K562 (cell line): ENCODE data around the gene SPRED2. TPM values are rescaled to one million over a fixed set of nuclear protein-coding genes. Genes with fewer than 3 reads are reported as not detected.

Experiments used
- BCL6 ChIP-seq: fragments of 250-450 bp; sonication (Bioruptor Pico); IDR thresholded peaks from 2 replicates; pipeline ENCODE4 v1.4.0; 2020
- BCOR ChIP-seq: fragments of 450-650 bp; IDR thresholded peaks from 2 replicates; pipeline ENCODE4 v1.6.1; 2016
- C11orf30 ChIP-seq: fragments of 450-650 bp; IDR thresholded peaks from 2 replicates; pipeline ENCODE4 v1.6.1; 2016; ENCODE audit warnings: low read depth, mild to moderate bottlenecking
- E2F8 ChIP-seq: fragments of 450-650 bp; IDR thresholded peaks from 2 replicates; pipeline ENCODE4 v1.7.1; 2018; ENCODE audit warnings: mild to moderate bottlenecking, low read depth; ENCODE audit not compliant: partially characterized antibody
- ETV1 ChIP-seq: fragments of 450-650 bp; conservative IDR thresholded peaks from 2 replicates; pipeline ENCODE4 v1.6.1; 2016; ENCODE audit warnings: missing genetic modification characterization, control low read depth, low read depth, missing compliant biosample characterization
- ETV5 ChIP-seq: sonication (generic); formaldehyde crosslinking; IDR thresholded peaks from 2 replicates; pipeline ENCODE4 v1.4.0; 2020; ENCODE audit warnings: low read depth, mild to moderate bottlenecking, missing genetic modification reagents
- FOXJ2 ChIP-seq: fragments of 200-800 bp; sonication (Bioruptor generic); IDR thresholded peaks from 2 replicates; pipeline ENCODE4 v1.6.1; 2016; ENCODE audit warnings: missing genetic modification characterization, missing compliant biosample characterization
- GABPB2 ChIP-seq: fragments of 250-450 bp; sonication (Bioruptor Pico); conservative IDR thresholded peaks from 2 replicates; pipeline ENCODE4 v1.5.1; 2021; ENCODE audit warnings: mild to moderate bottlenecking
- HEY1 ChIP-seq: fragments of 250-450 bp; sonication (Bioruptor Pico); IDR thresholded peaks from 2 replicates; pipeline ENCODE4 v1.5.0; 2020; ENCODE audit warnings: mild to moderate bottlenecking, moderate library complexity, borderline replicate concordance
- IRF2 ChIP-seq: sonication (generic); formaldehyde crosslinking; IDR thresholded peaks from 2 replicates; pipeline ENCODE4 v1.8.1; 2022; ENCODE audit warnings: mild to moderate bottlenecking, missing genetic modification reagents
- KDM1A ChIP-seq, 2 experiments: fragments of 450-650 bp; IDR thresholded peaks; 2 replicates each; pipeline ENCODE4 v1.6.1; 2016; ENCODE audit warnings: mild to moderate bottlenecking in 2 of 2
- KLF10 ChIP-seq: fragments of 250-450 bp; sonication (Bioruptor Pico); IDR thresholded peaks from 2 replicates; pipeline ENCODE4 v1.6.1; 2021; ENCODE audit warnings: matching md5 sums
- MAZ ChIP-seq, 2 experiments: fragments of 450-650 bp in 1 of 2; sonication (generic) in 1 of 2; formaldehyde crosslinking; IDR thresholded peaks in 1 of 2; conservative IDR thresholded peaks in 1 of 2; 2 replicates each; pipeline versions ENCODE4 v1.4.0 to v1.5.0; 2020; ENCODE audit warnings: mild to moderate bottlenecking in 1 of 2, missing genetic modification reagents in 1 of 2
- MCM5 ChIP-seq: fragments of 450-650 bp; IDR thresholded peaks from 2 replicates; pipeline ENCODE4 v1.6.1; 2016; ENCODE audit warnings: low read depth
- PRPF4 ChIP-seq: fragments of 200-400 bp; formaldehyde crosslinking; IDR thresholded peaks from one replicate; pipeline ENCODE4 v1.6.1; 2017; ENCODE audit warnings: low read length, low read depth, mild to moderate bottlenecking; ENCODE audit not compliant: insufficient read depth, poor library complexity, severe bottlenecking
- PTRF ChIP-seq: fragments of 450-650 bp; IDR thresholded peaks from 2 replicates; pipeline ENCODE4 v1.6.1; 2016; ENCODE audit warnings: mild to moderate bottlenecking, missing genetic modification characterization, missing compliant biosample characterization
- RBBP5 ChIP-seq: fragments of 200-600 bp; sonication (generic); IDR thresholded peaks from 2 replicates; pipeline ENCODE4 v1.6.1; 2012; ENCODE audit warnings: borderline replicate concordance, mild to moderate bottlenecking, low read length, control low read depth, inconsistent platforms; ENCODE audit not compliant: insufficient read depth, poor library complexity, severe bottlenecking
- SAFB2 ChIP-seq: fragments of 200-400 bp; formaldehyde crosslinking; IDR thresholded peaks from 2 replicates; pipeline ENCODE4 v1.6.1; 2018; ENCODE audit warnings: borderline replicate concordance, low read length, low read depth, moderate library complexity; ENCODE audit not compliant: severe bottlenecking
- SMAD2 ChIP-seq: fragments of 150-350 bp; IDR thresholded peaks from 2 replicates; pipeline ENCODE4 v1.6.1; 2014; ENCODE audit warnings: low read depth, mild to moderate bottlenecking, low read length
- SMARCC2 ChIP-seq: fragments of 450-650 bp; IDR thresholded peaks from 2 replicates; pipeline ENCODE4 v1.6.1; 2017; ENCODE audit warnings: antibody characterized with exemption, moderate library complexity, mild to moderate bottlenecking, low read depth
- SRSF3 ChIP-seq: fragments of 200-400 bp; formaldehyde crosslinking; IDR thresholded peaks from 2 replicates; pipeline ENCODE4 v1.6.1; 2016; ENCODE audit warnings: mild to moderate bottlenecking, low read length, moderate library complexity; ENCODE audit not compliant: insufficient read depth
- STAT5A ChIP-seq: IDR thresholded peaks from 2 replicates; pipeline ENCODE4 v1.6.1; 2012; ENCODE audit warnings: low read length, inconsistent platforms, borderline replicate concordance
- TCF7 ChIP-seq: sonication (generic); IDR thresholded peaks from 2 replicates; pipeline ENCODE4 v1.6.1; 2016; ENCODE audit warnings: antibody characterized with exemption, borderline replicate concordance
- ZC3H4 ChIP-seq: sonication (generic); formaldehyde crosslinking; IDR thresholded peaks from 2 replicates; pipeline ENCODE4 v1.9.0; 2021; ENCODE audit warnings: missing genetic modification reagents, borderline replicate concordance
- ZNF311 ChIP-seq: fragments of 250-450 bp; sonication (Bioruptor Pico); IDR thresholded peaks from 2 replicates; pipeline ENCODE4 v1.4.0; 2020; ENCODE audit warnings: mild to moderate bottlenecking, moderate library complexity
- ZNF717 ChIP-seq: fragments of 250-450 bp; sonication (Bioruptor Pico); IDR thresholded peaks from 2 replicates; pipeline ENCODE4 v1.5.0; 2021
- polyA plus RNA-seq, 8 experiments: library from polyadenylated mRNA; depleted of rRNA in 4 of 8; stranded (reverse) in 5 of 8; unstranded in 3 of 8; fragments of >200 nt; fragmentation: Nextera tagmentation in 2 of 8; fragmentation: Illumina TruSeq in 1 of 8; extraction: Ambion mirVana in 2 of 8; extraction: Trizol in 1 of 8; gene quantifications; 2 replicates each; pipeline versions ENCODE4 v1.2.1 to v1.2.3, GENCODE V29; 2011 to 2014; ENCODE audit warnings: inconsistent platforms in 1 of 8, missing spikeins in 1 of 8
- total RNA-seq, 7 experiments: library from RNA; depleted of rRNA in 6 of 7; stranded (reverse); fragments of >200 nt in 6 of 7; fragmentation: Illumina TruSeq in 2 of 7; extraction: Trizol in 2 of 7; gene quantifications; 2 replicates each; pipeline versions ENCODE4 v1.2.1 to v1.2.3, GENCODE V29; 2011 to 2021; ENCODE audit warnings: low replicate concordance in 1 of 7
- TF ChIP-seq, protein P1 (sequence below): fragments of 250-450 bp; sonication (Bioruptor Pico); IDR thresholded peaks from 2 replicates; pipeline ENCODE4 v1.5.0; 2021

SPRED2 gene
- total and polyA plus RNA-seq, 9 of the 15 experiments (the other 6 are each of a cell fraction or from before 2014, with no cell fraction given): 4.6 to 50.8 (median 14.1) TPM

- TF ChIP-seq PRPF4 (peak; percentile 38), ZNF717 (CRISPR knock-in tag) (no peak), KDM1A (IDR thresholded peaks at IDR 0.05) (no peak), MCM5 (no peak), GABPB2 (CRISPR knock-in tag) (no peak), E2F8 (no peak), STAT5A (no peak), SAFB2 (no peak), FOXJ2 (tag) (no peak), TCF7 (no peak), SMARCC2 (no peak), ZC3H4 (CRISPR knock-in tag) (peak; percentile 96), PTRF (no peak), C11orf30 (no peak), HEY1 (CRISPR knock-in tag) (no peak), BCL6 (CRISPR knock-in tag) (no peak), MAZ (CRISPR knock-in tag; conservative IDR thresholded peaks at IDR 0.05 in 1 of 2, IDR thresholded peaks at IDR 0.05 in 1 of 2) (peak in 1 of 2 experiments; percentile 7; a peak in 1 of 4 replicates), RBBP5 (peak; percentile 10), ETV1 (tag) (peak; percentile 19; the same call in 1 of the 2 replicates), IRF2 (CRISPR knock-in tag) (no peak), SMAD2 (no peak), ETV5 (no peak), SRSF3 (0 out of 2 replicates have a peak, but pooled peaks have one; percentile 64), BCOR (peak; percentile 6; the same call in 1 of the 2 replicates), ZNF311 (CRISPR knock-in tag) (no peak), KLF10 (CRISPR knock-in tag) (no peak)
- TF ChIP-seq, protein P1, sequence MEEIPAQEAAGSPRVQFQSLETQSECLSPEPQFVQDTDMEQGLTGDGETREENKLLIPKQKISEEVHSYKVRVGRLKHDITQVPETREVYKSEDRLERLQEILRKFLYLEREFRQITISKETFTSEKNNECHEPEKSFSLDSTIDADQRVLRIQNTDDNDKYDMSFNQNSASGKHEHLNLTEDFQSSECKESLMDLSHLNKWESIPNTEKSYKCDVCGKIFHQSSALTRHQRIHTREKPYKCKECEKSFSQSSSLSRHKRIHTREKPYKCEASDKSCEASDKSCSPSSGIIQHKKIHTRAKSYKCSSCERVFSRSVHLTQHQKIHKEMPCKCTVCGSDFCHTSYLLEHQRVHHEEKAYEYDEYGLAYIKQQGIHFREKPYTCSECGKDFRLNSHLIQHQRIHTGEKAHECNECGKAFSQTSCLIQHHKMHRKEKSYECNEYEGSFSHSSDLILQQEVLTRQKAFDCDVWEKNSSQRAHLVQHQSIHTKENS (CRISPR knock-in tag): no peak
These were observed 775 bp downstream of the SPRED2 start (continued) for GRCh38 chr2:65431421-65432226.
